ENCODE measurements around the gene CNTRL.
A peak's percentile ranks its signal among the peaks of the same experiment; 100 is the strongest.

CNTRL gene

GRCh38 chr9:121201738-121202533 lies 127.2 kb downstream of the CNTRL start, which contains the start of gene RAB14:
Gene RAB14 (minus strand): TSS chr9:121201869. CDS start chr9:121193412, 8,457 bp downstream.
- DNase-seq (ENCODE audit: low read depth), result peak; percentile 83

GRCh38 chr9:121204121-121204520 lies 129.4 kb downstream of the CNTRL start:
- no peak for DNase-seq (ENCODE audit: low read depth)

GRCh38 chr9:121204611-121205010 lies 129.9 kb downstream of the CNTRL start:
- DNase-seq (ENCODE audit: low read depth), result no peak

GRCh38 chr9:121206516-121207370 lies 132.0 kb downstream of the CNTRL start:
- no peak for DNase-seq (ENCODE audit: low read depth)

GRCh38 chr9:121207371-121207940 lies 132.7 kb downstream of the CNTRL start:
- no peak for DNase-seq (ENCODE audit: low read depth)

GRCh38 chr9:121210536-121210935 lies 135.8 kb downstream of the CNTRL start:
- no peak for DNase-seq (ENCODE audit: low read depth)

GRCh38 chr9:121213136-121213806 lies 138.5 kb downstream of the CNTRL start:
- peak; percentile 34 for DNase-seq (ENCODE audit: low read depth)

- no peak for DNase-seq (ENCODE audit: low read depth)
Measured at GRCh38 chr9:121214005-121214404, 139.2 kb downstream of the CNTRL start.

GRCh38 chr9:121216271-121216805 lies 141.6 kb downstream of the CNTRL start:
- no peak for DNase-seq (ENCODE audit: low read depth)

GRCh38 chr9:121217609-121218292 lies 143.0 kb downstream of the CNTRL start:
- no peak for DNase-seq (ENCODE audit: low read depth)

GRCh38 chr9:121218357-121219027 lies 143.7 kb downstream of the CNTRL start:
- DNase-seq (ENCODE audit: low read depth), result no peak

- no peak for DNase-seq (ENCODE audit: low read depth)
Measured at GRCh38 chr9:121219530-121219929, 144.8 kb downstream of the CNTRL start.

GRCh38 chr9:121220996-121221663 lies 146.4 kb downstream of the CNTRL start:
- no peak for DNase-seq (ENCODE audit: low read depth)

- no peak for DNase-seq (ENCODE audit: low read depth)
Measured at GRCh38 chr9:121221664-121222055, 146.9 kb downstream of the CNTRL start.

GRCh38 chr9:121222524-121223171 lies 147.9 kb downstream of the CNTRL start:
- DNase-seq (ENCODE audit: low read depth), result no peak

GRCh38 chr9:121225240-121225639 lies 150.5 kb downstream of the CNTRL start:
- no peak for DNase-seq (ENCODE audit: low read depth)

- DNase-seq (ENCODE audit: low read depth), result no peak
Measured at GRCh38 chr9:121226175-121226574, 151.4 kb downstream of the CNTRL start.
